Measurements from ENCODE around the gene PCSK2.

The PCSK2 gene

GRCh38 chr20:17452441-17452840 lies 225.6 kb downstream of the PCSK2 start:
- no peak for DNase-seq

GRCh38 chr20:17453592-17453991 lies 226.8 kb downstream of the PCSK2 start:
- DNase-seq, result no peak

DNA sequence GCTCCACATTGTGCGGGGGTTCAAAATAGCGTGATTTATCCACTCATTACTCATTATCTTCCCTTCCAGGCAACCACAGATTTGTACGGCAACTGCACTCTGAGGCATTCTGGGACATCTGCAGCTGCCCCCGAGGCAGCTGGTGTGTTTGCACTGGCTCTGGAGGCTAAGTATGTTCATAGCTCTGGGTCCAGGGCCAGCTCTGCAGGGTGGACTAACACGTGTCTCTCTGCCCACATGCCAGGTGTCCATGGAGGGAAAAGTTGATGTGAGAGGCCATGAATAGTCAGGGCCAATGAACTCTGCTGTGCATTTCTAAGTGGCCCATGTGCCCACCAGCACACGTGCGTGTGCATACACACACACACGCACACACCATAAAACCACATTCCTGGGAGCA lies 229.4 kb downstream of the PCSK2 start:
- DNase-seq, result no peak

DNA sequence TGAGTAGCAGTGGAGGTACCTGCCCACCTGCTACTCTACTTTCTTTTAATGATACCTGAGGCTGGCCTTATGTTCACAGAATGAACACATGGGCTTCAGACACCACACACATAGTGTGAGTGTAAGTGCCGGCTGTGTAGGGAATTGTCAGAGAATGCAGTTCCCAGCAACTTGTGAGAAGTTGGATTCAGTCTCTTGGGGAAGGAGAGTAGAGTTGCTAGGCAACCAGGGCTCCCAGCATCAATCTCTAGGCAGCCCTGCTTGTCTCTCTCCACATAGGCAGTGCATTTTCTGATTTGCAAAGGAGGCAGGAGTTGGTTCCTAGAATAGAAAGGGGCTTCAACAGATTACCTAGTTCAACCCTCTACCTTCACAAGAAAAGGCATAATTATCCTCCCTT lies 230.2 kb downstream of the PCSK2 start:
- DNase-seq, result no peak

DNA sequence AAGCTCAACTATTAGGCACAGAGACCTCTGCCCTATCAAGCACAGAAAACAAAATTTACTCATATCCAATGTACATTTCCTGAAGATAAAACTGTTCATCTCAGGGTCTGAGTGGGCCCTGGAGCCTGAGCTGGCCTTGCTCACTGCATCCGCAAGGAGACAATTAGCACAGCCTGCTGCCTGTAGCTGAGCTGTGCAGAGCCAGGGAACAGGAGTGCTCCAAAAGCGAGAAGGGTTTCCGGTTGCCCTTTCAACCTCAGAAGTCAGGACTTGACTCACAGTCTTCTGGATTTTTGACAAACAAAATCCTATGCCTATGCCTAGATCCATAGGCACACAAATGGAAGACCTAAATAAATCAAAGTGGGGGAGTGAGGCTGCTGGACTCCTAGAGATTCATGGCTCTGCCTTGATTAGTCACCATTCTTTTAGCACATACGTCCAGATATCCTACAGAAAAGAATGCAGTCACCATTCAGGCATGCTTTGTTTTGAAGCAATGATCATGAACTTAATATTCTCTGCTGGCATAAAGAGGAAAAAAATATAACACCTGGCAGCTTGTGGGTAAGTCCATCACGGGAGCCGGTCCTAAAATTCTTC lies 230.8 kb downstream of the PCSK2 start:
- no peak for DNase-seq

- DNase-seq, result no peak
These were observed 233.3 kb downstream of the PCSK2 start for GRCh38 chr20:17460119-17460518.

- DNase-seq, result no peak
These were observed 235.1 kb downstream of the PCSK2 start for GRCh38 chr20:17461941-17462340.

DNA sequence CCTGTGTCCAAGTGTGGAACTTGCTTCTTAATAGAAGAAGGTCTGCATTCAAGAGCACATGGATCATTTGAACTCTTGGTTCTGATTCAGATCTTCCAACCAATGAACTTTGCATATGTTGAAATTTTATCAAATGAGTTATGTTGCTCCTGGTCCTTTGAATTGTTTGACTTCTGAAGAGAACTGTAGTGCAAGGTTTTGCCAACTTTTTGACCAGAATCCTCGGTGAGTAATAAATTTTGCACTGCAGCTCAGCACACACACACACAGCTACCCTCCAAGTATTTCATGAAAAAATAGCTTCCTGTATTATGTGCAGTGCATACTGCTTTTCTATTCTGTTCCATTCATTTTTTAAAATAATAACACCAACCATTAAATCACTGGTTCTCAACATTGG lies 236.9 kb downstream of the PCSK2 start:
- DNase-seq, result no peak

DNA sequence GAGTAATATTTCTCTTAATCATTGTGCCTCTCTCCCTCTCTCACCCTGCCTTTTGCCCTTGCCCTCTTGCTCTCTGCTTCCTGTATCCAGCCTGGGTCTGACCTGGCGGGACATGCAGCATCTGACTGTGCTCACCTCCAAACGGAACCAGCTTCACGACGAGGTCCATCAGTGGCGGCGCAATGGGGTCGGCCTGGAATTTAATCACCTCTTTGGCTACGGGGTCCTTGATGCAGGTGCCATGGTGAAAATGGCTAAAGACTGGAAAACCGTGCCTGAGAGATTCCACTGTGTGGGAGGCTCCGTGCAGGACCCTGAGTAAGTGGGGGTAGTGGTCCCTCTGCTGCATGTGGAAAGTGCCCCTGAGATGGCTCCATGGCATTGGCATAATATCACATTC lies 238.4 kb downstream of the PCSK2 start:
- DNase-seq, result no peak

DNA sequence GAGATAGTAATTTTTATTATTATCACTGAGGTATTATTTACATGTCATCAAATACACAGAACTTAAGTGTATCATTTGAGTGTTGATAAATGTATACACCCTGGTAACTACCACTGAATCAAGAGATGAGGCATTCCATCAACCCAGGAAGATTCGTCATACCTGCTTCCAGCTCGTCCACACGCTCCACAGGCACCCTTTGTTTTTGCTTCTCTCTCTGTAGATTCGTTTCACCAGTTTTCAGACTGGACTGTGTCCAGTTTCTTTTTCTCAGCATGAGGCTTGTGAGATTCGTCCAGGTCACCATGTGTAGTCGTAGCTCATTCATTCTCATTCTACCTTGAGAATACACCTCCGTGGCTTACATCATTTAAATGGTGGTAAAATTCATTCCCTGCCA lies 239.8 kb downstream of the PCSK2 start:
- DNase-seq, result no peak

DNA sequence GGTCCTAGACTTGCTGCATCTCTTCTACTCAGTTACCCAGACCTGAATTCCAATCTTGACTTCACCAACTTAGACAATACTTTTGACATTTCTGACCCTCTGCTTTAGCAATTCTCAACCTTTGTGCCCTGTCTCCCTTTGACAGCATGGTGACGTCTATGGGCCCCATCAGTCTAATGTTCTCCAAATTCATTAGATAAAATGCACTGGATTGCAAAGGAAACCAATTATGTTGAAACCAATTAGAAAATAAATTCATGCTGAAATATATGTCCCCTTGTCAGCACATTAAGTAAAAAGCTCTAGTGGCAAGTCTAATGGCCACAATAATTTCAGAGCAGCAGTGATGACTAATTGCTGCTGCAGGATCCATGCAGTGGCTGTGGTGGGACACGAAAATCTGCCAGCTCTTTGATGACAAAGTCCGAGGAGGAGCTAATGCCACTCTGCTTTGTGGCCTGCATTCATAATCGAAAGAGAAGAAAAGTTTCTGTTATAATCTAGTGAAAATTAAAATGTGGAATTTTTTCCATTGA lies 240.3 kb downstream of the PCSK2 start:
- DNase-seq, result no peak

DNA sequence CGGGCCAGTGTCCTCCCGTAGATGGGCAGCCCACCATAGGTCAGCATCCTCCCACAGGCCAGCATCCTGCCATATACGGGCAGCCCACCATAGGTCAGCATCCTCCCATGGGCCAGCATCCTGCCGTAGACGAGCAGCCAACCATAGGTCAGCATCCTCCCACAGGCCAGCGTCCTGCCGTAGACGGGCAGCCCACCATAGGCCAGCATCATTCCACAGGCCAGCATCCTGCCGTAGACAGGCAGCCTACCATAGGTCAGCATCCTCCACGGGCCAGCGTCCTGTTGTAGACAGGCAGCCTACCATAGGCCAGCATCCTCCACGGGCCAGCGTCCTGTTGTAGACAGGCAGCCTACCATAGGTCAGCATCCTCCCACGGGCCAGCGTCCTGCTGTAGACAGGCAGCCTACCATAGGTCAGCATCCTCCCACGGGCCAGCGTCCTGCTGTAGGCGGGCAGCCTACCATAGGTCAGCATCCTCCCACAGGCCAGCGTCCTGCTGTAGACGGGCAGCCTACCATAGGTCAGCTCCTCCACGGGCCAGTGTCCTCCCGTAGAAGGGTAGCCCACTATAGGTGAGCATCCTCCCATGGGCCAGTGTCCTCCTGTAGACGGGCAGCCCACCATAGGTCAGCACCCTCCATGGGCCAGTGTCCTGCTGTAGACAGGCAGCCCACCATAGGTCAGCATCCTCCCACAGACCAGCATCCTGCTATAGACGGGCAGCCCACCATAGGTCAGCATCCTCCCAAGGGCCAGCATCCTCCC lies 241.4 kb downstream of the PCSK2 start:
- no peak for DNase-seq

- no peak for DNase-seq
These were observed 242.6 kb downstream of the PCSK2 start for GRCh38 chr20:17469246-17470030.

GRCh38 chr20:17470521-17470920 lies 243.7 kb downstream of the PCSK2 start:
- no peak for DNase-seq

DNA sequence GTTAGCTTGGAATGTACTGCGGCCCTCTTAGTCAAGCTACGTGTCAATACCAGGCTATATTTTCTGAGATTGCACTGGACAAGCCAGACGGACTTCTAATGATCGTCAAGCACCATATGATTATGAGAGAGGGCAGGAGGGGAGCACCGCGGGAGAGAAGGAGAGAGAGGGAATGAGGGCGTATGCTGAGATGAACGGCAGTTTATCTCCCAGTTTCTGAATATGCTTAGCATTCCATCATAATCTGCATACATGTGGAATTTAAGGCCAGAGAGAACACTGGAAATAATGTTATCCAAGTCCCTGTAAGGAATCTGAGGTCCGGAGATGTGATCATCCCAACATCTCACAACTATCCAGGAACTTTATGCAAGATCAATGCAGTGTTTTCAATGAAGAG lies 244.1 kb downstream of the PCSK2 start:
- no peak for DNase-seq

DNA sequence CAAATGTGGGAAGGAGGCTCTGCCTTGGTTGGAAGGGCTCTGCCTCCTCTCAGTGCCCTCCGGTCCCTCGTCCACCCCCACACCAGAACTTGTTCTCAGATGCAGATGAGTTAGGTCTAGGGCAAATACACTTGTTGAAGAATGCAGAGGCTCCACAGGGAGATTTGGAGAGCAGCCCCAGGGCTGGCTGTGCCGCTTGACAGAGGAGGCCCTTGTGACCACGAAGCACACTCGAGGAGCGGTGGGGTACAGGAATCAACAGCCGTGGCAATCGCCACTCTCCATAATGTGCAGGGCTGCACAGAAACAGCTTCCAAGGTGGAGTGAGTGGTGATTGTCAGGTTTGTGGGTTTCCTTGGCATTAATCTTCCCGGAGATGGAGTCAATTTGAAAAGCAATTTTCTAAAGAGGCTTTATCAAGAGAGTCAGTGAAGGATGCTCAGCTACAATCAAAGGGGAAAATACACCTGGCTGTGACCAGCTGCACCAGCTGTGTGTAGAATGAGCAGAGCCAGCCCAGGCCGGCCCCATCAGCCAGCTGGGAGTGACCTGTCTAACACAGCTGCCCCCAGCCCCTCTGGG lies 244.9 kb downstream of the PCSK2 start:
- no peak for DNase-seq

GRCh38 chr20:17473659-17474058 lies 246.8 kb downstream of the PCSK2 start:
- no peak for DNase-seq

- no peak for DNase-seq
These were observed 252.3 kb downstream of the PCSK2 start for GRCh38 chr20:17479063-17479657.

DNA sequence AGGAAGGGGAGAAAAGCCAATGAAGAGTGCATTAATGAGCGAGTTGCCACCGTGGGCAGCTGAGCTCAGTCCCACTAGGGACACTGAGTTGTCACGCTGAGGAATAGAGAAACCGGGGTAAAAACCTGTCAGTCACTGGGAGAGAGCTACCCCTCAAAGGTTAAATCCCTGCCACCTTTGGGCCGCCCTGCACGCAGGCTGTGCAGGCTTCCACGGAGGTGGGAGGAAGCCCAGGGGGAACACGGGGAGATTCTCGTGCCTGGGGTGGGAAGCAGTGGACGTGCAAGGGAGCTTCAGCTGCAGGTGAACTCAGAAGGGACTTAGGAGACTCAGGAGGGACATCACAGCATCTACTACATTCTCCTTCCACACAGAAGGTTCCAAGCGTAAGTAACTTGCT lies 253.9 kb downstream of the PCSK2 start:
- no peak for DNase-seq

DNA sequence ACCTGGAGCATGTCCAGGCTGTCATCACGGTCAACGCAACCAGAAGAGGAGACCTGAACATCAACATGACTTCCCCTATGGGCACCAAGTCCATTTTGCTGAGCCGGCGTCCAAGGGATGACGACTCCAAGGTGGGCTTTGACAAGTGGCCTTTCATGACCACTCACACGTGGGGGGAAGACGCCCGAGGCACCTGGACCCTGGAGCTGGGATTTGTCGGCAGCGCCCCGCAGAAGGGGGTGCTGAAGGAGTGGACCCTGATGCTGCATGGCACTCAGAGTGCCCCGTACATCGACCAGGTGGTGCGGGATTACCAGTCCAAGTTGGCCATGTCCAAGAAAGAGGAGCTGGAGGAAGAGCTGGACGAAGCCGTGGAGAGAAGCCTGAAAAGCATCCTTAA lies 254.8 kb downstream of the PCSK2 start:
- no peak for DNase-seq

DNA sequence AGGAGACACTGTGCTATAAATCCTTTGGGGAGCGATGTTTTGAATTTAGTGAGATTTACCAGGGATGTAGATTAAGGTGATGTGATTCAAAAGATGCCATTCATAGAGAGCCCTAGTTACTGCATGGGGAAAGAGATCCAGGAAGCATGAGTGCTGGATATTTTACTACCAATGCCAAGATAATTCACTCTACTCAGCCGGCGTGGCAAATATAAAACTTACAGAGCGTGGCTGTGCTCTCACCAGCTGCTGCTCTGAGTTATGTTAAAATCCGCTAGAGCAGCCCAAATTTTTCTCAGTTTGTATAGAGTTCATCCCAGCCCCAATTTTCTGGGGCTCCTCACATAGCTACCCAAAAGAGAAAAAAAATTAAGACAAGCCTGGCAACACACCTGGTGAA lies 255.7 kb downstream of the PCSK2 start:
- no peak for DNase-seq

GRCh38 chr20:17485017-17485416 lies 258.2 kb downstream of the PCSK2 start:
- DNase-seq, result no peak
